ENCODE measurements around the gene UACA. TPM values are rescaled to one million over a fixed set of nuclear protein-coding genes. Genes with fewer than 3 reads are reported as not detected.

Gene UACA
- total RNA-seq, 2 donors from 2014 or later = 49.7 to 67.1 TPM

DNA sequence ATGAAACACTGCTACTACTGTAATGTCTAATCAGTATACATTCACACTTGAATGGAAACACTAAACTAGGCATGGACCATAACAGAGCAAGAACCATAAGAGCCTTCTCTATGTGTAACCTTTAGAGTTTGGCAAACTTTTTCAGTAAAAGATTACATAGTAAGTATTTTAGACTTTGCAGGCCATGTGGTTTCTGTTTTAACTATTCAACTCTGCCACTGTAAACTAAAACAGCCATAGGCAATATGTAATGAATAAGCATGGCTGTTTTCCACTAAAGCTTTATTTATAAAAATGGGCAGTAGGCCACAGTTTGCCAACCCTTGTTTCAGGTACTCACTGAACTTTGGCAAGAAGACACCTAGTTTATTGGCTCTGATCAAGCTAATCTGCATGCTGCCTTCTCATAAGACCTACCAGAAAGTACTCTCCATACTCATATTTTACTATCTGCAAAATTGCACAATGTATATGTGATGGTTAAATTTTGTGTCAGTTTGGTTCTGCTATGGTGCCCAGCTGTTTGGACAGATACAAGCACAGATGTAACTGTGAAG lies 46.0 kb downstream of the UACA start:
- peaks cover 24% of the 10 kb centered on the region for H3K4me1 Mint-ChIP-seq
- Histone ChIP-seq H3K9me3 (ENCODE audit: control insufficient read depth, low read length) (no peaks in the 10 kb centered on the region), H3K4me1 (ENCODE audit: control insufficient read depth, insufficient read depth, low read length) (peaks cover 6% of the 10 kb centered on the region), H3K4me3 (ENCODE audit: low read length) (no peak overlapping the region), H3K27ac (ENCODE audit: low read depth, low read length) (no peak overlapping the region), H3K9ac (ENCODE audit: extremely low read depth, low read length, poor library complexity, severe bottlenecking) (no peak overlapping the region), H3K27me3 (ENCODE audit: control insufficient read depth, insufficient read depth, low read length, poor library complexity, severe bottlenecking) (no peaks in the 10 kb centered on the region), H3K36me3 (ENCODE audit: control insufficient read depth, insufficient read depth, low read length) (peaks cover 5% of the 10 kb centered on the region)
- H3K27ac Mint-ChIP-seq = no peak overlapping the region
- no peaks in the 10 kb centered on the region for H3K27me3 Mint-ChIP-seq (ENCODE audit: insufficient read depth)
- H3K4me3 Mint-ChIP-seq = no peak overlapping the region
- DNase-seq = no peak
- TF ChIP-seq, protein P1, sequence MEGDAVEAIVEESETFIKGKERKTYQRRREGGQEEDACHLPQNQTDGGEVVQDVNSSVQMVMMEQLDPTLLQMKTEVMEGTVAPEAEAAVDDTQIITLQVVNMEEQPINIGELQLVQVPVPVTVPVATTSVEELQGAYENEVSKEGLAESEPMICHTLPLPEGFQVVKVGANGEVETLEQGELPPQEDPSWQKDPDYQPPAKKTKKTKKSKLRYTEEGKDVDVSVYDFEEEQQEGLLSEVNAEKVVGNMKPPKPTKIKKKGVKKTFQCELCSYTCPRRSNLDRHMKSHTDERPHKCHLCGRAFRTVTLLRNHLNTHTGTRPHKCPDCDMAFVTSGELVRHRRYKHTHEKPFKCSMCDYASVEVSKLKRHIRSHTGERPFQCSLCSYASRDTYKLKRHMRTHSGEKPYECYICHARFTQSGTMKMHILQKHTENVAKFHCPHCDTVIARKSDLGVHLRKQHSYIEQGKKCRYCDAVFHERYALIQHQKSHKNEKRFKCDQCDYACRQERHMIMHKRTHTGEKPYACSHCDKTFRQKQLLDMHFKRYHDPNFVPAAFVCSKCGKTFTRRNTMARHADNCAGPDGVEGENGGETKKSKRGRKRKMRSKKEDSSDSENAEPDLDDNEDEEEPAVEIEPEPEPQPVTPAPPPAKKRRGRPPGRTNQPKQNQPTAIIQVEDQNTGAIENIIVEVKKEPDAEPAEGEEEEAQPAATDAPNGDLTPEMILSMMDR (conservative IDR thresholded peaks at IDR 0.05) = no peak
- H3K36me3 Mint-ChIP-seq (ENCODE audit: low read depth) = no peaks in the 10 kb centered on the region
- no peaks in the 10 kb centered on the region for H3K9me3 Mint-ChIP-seq

DNA sequence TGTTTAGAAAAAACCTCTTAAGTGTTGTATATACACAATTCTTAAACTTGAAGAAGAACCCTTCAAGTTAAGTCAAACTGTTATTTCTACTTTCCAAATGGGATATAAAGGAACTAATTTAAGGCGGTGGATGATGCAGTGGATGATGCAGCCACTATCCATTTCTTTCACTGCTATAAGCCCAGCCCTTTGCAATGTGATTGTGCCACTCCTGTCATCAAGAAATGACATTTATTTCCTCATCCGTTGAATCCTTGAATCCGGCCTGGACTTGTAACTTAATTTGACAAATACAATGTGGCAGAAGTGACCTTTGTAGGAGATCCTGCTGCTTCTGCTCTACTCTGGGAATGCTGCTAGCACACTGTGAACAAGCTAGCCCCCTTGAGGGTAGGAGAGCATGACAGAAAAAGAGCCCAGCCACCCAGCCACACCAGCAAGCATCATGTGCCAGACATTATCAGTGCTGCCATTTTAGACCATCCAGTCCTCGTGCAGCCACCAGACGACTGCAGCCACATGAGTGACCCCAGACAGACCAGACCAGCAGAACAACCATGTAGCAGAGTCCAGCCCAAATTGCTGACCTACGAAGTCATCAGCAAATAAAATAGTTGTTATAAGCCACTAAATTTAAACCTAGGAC lies 47.4 kb downstream of the UACA start:
- TF ChIP-seq, protein P1 (conservative IDR thresholded peaks at IDR 0.05) = peak; percentile 24
- no peaks in the 10 kb centered on the region for H3K9me3 Mint-ChIP-seq
- no peaks in the 10 kb centered on the region for H3K27me3 Mint-ChIP-seq (ENCODE audit: insufficient read depth)
- H3K27ac ChIP-seq (ENCODE audit: low read depth, low read length) = no peak overlapping the region
- H3K36me3 ChIP-seq (ENCODE audit: control insufficient read depth, insufficient read depth, low read length) = peaks cover 4% of the 10 kb centered on the region
- no peak for DNase-seq
- peaks cover 37% of the 10 kb centered on the region for H3K4me1 Mint-ChIP-seq
- no peaks in the 10 kb centered on the region for H3K9me3 ChIP-seq (ENCODE audit: control insufficient read depth, low read length)
- WGBS, 2 experiments (ENCODE audit: insufficient coverage in 1 of 2, insufficient read length in 1 of 2) = 83 to 95% methylated on average over 2 to 6 of the region's 6 CpGs
- H3K36me3 Mint-ChIP-seq (ENCODE audit: low read depth) = no peaks in the 10 kb centered on the region
- H3K4me3 ChIP-seq (ENCODE audit: low read length) = no peak overlapping the region
- H3K9ac ChIP-seq (ENCODE audit: extremely low read depth, low read length, poor library complexity, severe bottlenecking) = no peak overlapping the region
- H3K4me3 Mint-ChIP-seq = no peak overlapping the region
- H3K27ac Mint-ChIP-seq = peak overlapping the region; percentile 14
- H3K4me1 ChIP-seq (ENCODE audit: control insufficient read depth, insufficient read depth, low read length) = peaks cover 6% of the 10 kb centered on the region
- no peaks in the 10 kb centered on the region for H3K27me3 ChIP-seq (ENCODE audit: control insufficient read depth, insufficient read depth, low read length, poor library complexity, severe bottlenecking)

DNA sequence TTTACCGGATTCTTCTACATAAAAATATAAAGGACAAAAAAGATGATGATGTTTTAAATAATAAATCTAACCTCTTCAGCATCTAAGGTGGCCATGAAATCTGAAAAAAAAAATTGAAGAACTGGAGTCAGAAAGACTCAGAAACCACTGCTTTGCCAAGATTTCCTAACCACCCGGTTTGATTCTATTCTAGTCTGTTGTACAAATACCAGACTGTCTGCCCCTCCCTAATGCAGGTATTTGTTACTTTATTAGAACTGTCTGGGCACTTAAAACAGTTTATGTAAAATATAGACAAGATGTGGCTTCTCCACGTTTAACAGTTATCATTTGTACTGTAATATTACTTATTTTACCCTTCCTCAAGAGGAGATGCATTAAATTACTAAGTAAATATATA lies 48.8 kb downstream of the UACA start:
- peaks cover 10% of the 10 kb centered on the region for H3K4me1 ChIP-seq (ENCODE audit: control insufficient read depth, insufficient read depth, low read length)
- no peaks in the 10 kb centered on the region for H3K27me3 Mint-ChIP-seq (ENCODE audit: insufficient read depth)
- H3K4me3 ChIP-seq (ENCODE audit: low read length) = no peak overlapping the region
- no peak for DNase-seq
- no peaks in the 10 kb centered on the region for H3K27me3 ChIP-seq (ENCODE audit: control insufficient read depth, insufficient read depth, low read length, poor library complexity, severe bottlenecking)
- no peaks in the 10 kb centered on the region for H3K36me3 ChIP-seq (ENCODE audit: control insufficient read depth, insufficient read depth, low read length)
- H3K9ac ChIP-seq (ENCODE audit: extremely low read depth, low read length, poor library complexity, severe bottlenecking) = no peak overlapping the region
- no peak overlapping the region for H3K27ac Mint-ChIP-seq
- H3K4me1 Mint-ChIP-seq = peaks cover 45% of the 10 kb centered on the region
- H3K9me3 ChIP-seq (ENCODE audit: control insufficient read depth, low read length) = no peaks in the 10 kb centered on the region
- no peak overlapping the region for H3K4me3 Mint-ChIP-seq
- WGBS, 2 experiments (ENCODE audit: insufficient coverage in 1 of 2, insufficient read length in 1 of 2) = 92% methylated on average over 1 of the region's 3 CpGs; no CpG with 5 or more reads in 1 of the 2 experiments
- H3K36me3 Mint-ChIP-seq (ENCODE audit: low read depth) = no peaks in the 10 kb centered on the region
- H3K27ac ChIP-seq (ENCODE audit: low read depth, low read length) = peak overlapping the region; percentile 70
- no peaks in the 10 kb centered on the region for H3K9me3 Mint-ChIP-seq
- TF ChIP-seq, protein P1 (conservative IDR thresholded peaks at IDR 0.05) = no peak
